Activated CD4-positive, alpha-beta T cell treated with anti-CD3 and anti-CD28 coated beads, Interleukin-2, amount 50 U/mL, for 16 hours (primary cell): ENCODE results near the gene PPP6R2.

Source experiments
- DNase-seq: peaks from one replicate; pipeline ENCODE4 v3.0.0-alpha.2; 2020

PPP6R2 gene

GRCh38 chr22:50435291-50436014 is 92.3 kb downstream of the PPP6R2 start:
- no peak for DNase-seq

- DNase-seq = no peak
Observed at GRCh38 chr22:50436015-50436830, 93.1 kb downstream of the PPP6R2 start.

GRCh38 chr22:50436841-50437341 is 93.8 kb downstream of the PPP6R2 start:
- DNase-seq = no peak

- DNase-seq = no peak
Observed at GRCh38 chr22:50437511-50438304, 94.6 kb downstream of the PPP6R2 start.

- DNase-seq = no peak
Observed at GRCh38 chr22:50438305-50439275, 95.5 kb downstream of the PPP6R2 start.

- DNase-seq = no peak
Observed at GRCh38 chr22:50439314-50439870, 96.3 kb downstream of the PPP6R2 start.

GRCh38 chr22:50439871-50440331 is 96.8 kb downstream of the PPP6R2 start:
- no peak for DNase-seq

GRCh38 chr22:50440544-50441249 is 97.6 kb downstream of the PPP6R2 start:
- DNase-seq = no peak

- DNase-seq = no peak
Observed at GRCh38 chr22:50441428-50441993, 98.4 kb downstream of the PPP6R2 start.

GRCh38 chr22:50443197-50443596 is 100.1 kb downstream of the PPP6R2 start:
- DNase-seq = no peak

- no peak for DNase-seq
Observed at GRCh38 chr22:50443801-50444625, 100.9 kb downstream of the PPP6R2 start.

- no peak for DNase-seq
Observed at GRCh38 chr22:50444663-50445062, 101.5 kb downstream of the PPP6R2 start.

- no peak for DNase-seq
Observed at GRCh38 chr22:50445071-50445879, 102.1 kb downstream of the PPP6R2 start.

GRCh38 chr22:50445880-50446707 is 103.0 kb downstream of the PPP6R2 start:
- DNase-seq = no peak

- DNase-seq = no peak
Observed at GRCh38 chr22:50446708-50447575, 103.8 kb downstream of the PPP6R2 start.
